Panc1 (cell line): Measurements from ENCODE around the gene PROP1. TPM values are rescaled to one million over a fixed set of nuclear protein-coding genes. Genes with fewer than 3 reads are reported as not detected.
"Not testable (repeated sequence)": the region's sequence is repeated elsewhere in the genome, so short reads cannot be mapped to it uniquely, and the experiment has no call there.

Experiments
- ATAC-seq: fragments of 200-7000 bp; cut with Tn5 transposase; 2 replicates; pipeline ENCODE4 v1.9.1; 2020; ENCODE audit warnings: mild to moderate bottlenecking, moderate library complexity
- BruUV-seq: library from RNA; stranded (reverse); fragments of 400-500 nt; replicated peaks from 2 replicates; lab custom pipeline; 2021; lab: Mats Ljungman, UMichigan
- CTCF ChIA-PET: fragments of 300-600 bp; sonication (Branson Sonifier 250); formaldehyde crosslinking; loops from one replicate; lab custom pipeline; 2022; ENCODE audit warnings: antibody characterized with exemption; lab: Charles Lee
- POLR2A ChIA-PET: fragments of 300-600 bp; sonication (Branson Sonifier 250); formaldehyde crosslinking; loops from one replicate; lab custom pipeline; 2022; ENCODE audit warnings: antibody characterized with exemption; lab: Charles Lee
- DNase-seq: peaks from one replicate; pipeline ENCODE4 v3.0.0-alpha.2; 2010; ENCODE audit warnings: low read depth, low spot score
- H3K27ac ChIP-seq: 2 replicates; pipeline ENCODE4 v1.5.1; 2011; ENCODE audit warnings: mild to moderate bottlenecking, low read length, inconsistent platforms
- H3K27me3 ChIP-seq: fragments of 200-500 bp; sonication (Bioruptor generic); 2 replicates; pipeline ENCODE4 v1.6.0; 2014; ENCODE audit warnings: low read length, inconsistent platforms; ENCODE audit not compliant: control insufficient read depth, insufficient read depth
- H3K36me3 ChIP-seq: fragments of 200-500 bp; sonication (Bioruptor generic); 2 replicates; pipeline ENCODE4 v1.5.1; 2014; ENCODE audit warnings: inconsistent platforms, mild to moderate bottlenecking, low read length, moderate library complexity; ENCODE audit not compliant: control insufficient read depth, insufficient read depth
- H3K4me1 ChIP-seq: 2 replicates; pipeline ENCODE4 v1.5.1; 2011; ENCODE audit warnings: inconsistent platforms, mild to moderate bottlenecking, low read length, moderate library complexity; ENCODE audit not compliant: control insufficient read depth, insufficient read depth
- H3K4me3 ChIP-seq, 2 experiments: 2 replicates each; pipeline ENCODE4 v1.5.1; 2011 to 2012; ENCODE audit warnings: low read depth in 2 of 2, low read length in 2 of 2, mild to moderate bottlenecking in 2 of 2, inconsistent platforms in 1 of 2, moderate library complexity in 1 of 2
- H3K9me3 ChIP-seq: fragments of 200-500 bp; sonication (Bioruptor generic); 2 replicates; pipeline ENCODE4 v1.5.1; 2014; ENCODE audit warnings: low read depth, mild to moderate bottlenecking, inconsistent platforms, low read length, moderate library complexity; ENCODE audit not compliant: control insufficient read depth, insufficient read depth
- POLR2AphosphoS5 ChIP-seq: IDR thresholded peaks from 2 replicates; pipeline ENCODE4 v1.6.1; 2012; ENCODE audit warnings: mild to moderate bottlenecking, low read depth, low read length, moderate library complexity
- SIN3A ChIP-seq: IDR thresholded peaks from 2 replicates; pipeline ENCODE4 v1.6.1; 2012; ENCODE audit warnings: low read depth, mild to moderate bottlenecking, low read length, moderate library complexity, borderline replicate concordance; ENCODE audit not compliant: insufficient read depth
- TCF7L2 ChIP-seq: IDR thresholded peaks from 2 replicates; pipeline ENCODE4 v1.6.1; 2011; ENCODE audit warnings: mild to moderate bottlenecking, low read depth, low read length, inconsistent platforms
- in situ Hi-C: cut with HindIII; loops from 2 replicates; pipeline ENCODE4 v1.10.0; 2016; ENCODE audit warnings: low sequenced_read_pairs, low pct_unique_long_range_greater_than_20kb
- intact Hi-C: fragments of 100-400 bp; cut with micrococcal nuclease; formaldehyde crosslinking; loops from one replicate; pipeline ENCODE4 v1.10.0; 2022; ENCODE audit not compliant: unreplicated experiment
- total RNA-seq: library from RNA; stranded (reverse); gene quantifications from one replicate; pipeline ENCODE4 v1.2.1, GENCODE V29; 2021; ENCODE audit not compliant: unreplicated experiment
- TF ChIP-seq, protein P1 (sequence below): fragments of 450-650 bp; IDR thresholded peaks from 2 replicates; pipeline ENCODE4 v1.5.1; 2017; ENCODE audit warnings: mild to moderate bottlenecking
- TF ChIP-seq, protein P2 (sequence below), 2 experiments: IDR thresholded peaks; 2 replicates each; pipeline ENCODE4 v1.6.1; 2011 to 2012; ENCODE audit warnings: low read depth in 2 of 2, control low read depth in 1 of 2, low read length in 1 of 2, mild to moderate bottlenecking in 1 of 2, moderate library complexity in 1 of 2; ENCODE audit not compliant: insufficient read depth in 1 of 2

Gene PROP1
- total RNA-seq, 1 experiment from 2014 or later = not detected

DNA sequence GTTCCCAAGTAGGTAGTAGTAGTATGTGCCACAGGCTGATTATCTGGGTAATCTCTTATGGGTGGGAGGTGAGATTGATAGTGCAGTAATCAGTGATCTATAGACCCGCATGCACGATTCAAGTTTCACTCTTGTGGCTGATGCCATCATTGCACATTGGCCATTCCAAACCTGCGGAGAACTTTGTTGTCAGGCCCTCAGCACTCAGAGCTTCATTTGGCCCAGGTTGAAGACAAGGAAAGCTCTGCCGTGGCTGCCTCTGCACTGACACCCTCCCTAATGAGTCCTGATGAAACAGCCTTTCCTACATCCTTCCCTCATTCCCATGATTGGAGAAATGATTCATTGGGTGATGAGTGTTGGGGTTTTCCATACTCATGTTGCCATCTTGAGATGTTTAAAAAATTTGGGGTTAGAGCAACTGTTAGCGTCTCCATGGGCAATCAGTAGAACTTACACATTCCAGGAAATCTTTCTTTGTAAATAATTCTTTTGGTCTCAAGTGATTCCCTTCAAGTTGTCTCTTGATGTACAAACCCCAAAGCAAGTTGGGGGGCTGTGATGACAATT, 22.9 kb downstream of the PROP1 start:
- in situ Hi-C loops = no loop called here
- no peak for TF ChIP-seq SIN3A
- TF ChIP-seq, protein P1, sequence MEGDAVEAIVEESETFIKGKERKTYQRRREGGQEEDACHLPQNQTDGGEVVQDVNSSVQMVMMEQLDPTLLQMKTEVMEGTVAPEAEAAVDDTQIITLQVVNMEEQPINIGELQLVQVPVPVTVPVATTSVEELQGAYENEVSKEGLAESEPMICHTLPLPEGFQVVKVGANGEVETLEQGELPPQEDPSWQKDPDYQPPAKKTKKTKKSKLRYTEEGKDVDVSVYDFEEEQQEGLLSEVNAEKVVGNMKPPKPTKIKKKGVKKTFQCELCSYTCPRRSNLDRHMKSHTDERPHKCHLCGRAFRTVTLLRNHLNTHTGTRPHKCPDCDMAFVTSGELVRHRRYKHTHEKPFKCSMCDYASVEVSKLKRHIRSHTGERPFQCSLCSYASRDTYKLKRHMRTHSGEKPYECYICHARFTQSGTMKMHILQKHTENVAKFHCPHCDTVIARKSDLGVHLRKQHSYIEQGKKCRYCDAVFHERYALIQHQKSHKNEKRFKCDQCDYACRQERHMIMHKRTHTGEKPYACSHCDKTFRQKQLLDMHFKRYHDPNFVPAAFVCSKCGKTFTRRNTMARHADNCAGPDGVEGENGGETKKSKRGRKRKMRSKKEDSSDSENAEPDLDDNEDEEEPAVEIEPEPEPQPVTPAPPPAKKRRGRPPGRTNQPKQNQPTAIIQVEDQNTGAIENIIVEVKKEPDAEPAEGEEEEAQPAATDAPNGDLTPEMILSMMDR = no peak
- TF ChIP-seq, protein P2, sequence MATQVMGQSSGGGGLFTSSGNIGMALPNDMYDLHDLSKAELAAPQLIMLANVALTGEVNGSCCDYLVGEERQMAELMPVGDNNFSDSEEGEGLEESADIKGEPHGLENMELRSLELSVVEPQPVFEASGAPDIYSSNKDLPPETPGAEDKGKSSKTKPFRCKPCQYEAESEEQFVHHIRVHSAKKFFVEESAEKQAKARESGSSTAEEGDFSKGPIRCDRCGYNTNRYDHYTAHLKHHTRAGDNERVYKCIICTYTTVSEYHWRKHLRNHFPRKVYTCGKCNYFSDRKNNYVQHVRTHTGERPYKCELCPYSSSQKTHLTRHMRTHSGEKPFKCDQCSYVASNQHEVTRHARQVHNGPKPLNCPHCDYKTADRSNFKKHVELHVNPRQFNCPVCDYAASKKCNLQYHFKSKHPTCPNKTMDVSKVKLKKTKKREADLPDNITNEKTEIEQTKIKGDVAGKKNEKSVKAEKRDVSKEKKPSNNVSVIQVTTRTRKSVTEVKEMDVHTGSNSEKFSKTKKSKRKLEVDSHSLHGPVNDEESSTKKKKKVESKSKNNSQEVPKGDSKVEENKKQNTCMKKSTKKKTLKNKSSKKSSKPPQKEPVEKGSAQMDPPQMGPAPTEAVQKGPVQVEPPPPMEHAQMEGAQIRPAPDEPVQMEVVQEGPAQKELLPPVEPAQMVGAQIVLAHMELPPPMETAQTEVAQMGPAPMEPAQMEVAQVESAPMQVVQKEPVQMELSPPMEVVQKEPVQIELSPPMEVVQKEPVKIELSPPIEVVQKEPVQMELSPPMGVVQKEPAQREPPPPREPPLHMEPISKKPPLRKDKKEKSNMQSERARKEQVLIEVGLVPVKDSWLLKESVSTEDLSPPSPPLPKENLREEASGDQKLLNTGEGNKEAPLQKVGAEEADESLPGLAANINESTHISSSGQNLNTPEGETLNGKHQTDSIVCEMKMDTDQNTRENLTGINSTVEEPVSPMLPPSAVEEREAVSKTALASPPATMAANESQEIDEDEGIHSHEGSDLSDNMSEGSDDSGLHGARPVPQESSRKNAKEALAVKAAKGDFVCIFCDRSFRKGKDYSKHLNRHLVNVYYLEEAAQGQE (IDR thresholded peaks at IDR 0.05; ENCODE audit: insufficient read depth in 1 of 2, low read depth in 2 of 2, low read length in 1 of 2) = no peak
- no peak for TF ChIP-seq POLR2AphosphoS5
- no peak for TF ChIP-seq TCF7L2
- intact Hi-C loops = no loop called here
- no peaks in the 10 kb centered on the region for H3K27me3 ChIP-seq
- H3K36me3 ChIP-seq = no peaks in the 10 kb centered on the region
- no peaks in the 10 kb centered on the region for H3K9me3 ChIP-seq
- no peak overlapping the region for H3K4me3 ChIP-seq
- no peaks in the 10 kb centered on the region for H3K4me1 ChIP-seq
- no peak for DNase-seq
- no peak for ATAC-seq
- BruUV-seq = no TSS peak
- POLR2A ChIA-PET = no interaction called here
- CTCF ChIA-PET = no interaction called here
- H3K27ac ChIP-seq = no peak overlapping the region

DNA sequence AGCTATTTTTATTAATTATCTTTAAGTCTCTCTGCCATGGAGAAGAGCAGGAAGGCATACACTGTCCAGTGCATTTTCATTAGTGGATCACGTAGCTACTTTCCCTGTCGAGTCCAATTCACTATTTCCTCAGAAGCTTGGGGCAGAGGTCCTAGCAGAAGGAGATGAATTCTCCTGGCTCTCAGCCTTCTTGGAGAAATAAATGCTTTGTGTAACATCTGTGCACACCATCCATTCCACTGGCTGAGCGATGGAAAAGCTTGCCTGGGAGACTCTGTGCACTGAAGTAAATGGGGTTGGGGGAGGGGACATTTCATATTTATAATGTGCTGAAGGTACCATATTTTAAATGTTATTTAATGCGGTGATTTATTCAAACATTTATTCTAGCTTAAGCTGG, 23.4 kb downstream of the PROP1 start:
- H3K4me1 ChIP-seq = no peaks in the 10 kb centered on the region
- no peaks in the 10 kb centered on the region for H3K36me3 ChIP-seq
- intact Hi-C loops = no loop called here
- DNase-seq = no peak
- BruUV-seq = no TSS peak
- no peak overlapping the region for H3K4me3 ChIP-seq
- ChIA-PET POLR2A (no interaction called here), CTCF (no interaction called here)
- TF ChIP-seq TCF7L2 (no peak), SIN3A (no peak), POLR2AphosphoS5 (no peak)
- TF ChIP-seq, protein P2 (IDR thresholded peaks at IDR 0.05; ENCODE audit: insufficient read depth in 1 of 2, low read depth in 2 of 2, low read length in 1 of 2) = no peak
- TF ChIP-seq, protein P1 = no peak
- no peaks in the 10 kb centered on the region for H3K27me3 ChIP-seq
- H3K27ac ChIP-seq = no peak overlapping the region
- in situ Hi-C loops = no loop called here
- H3K9me3 ChIP-seq = no peaks in the 10 kb centered on the region
- ATAC-seq = no peak

DNA sequence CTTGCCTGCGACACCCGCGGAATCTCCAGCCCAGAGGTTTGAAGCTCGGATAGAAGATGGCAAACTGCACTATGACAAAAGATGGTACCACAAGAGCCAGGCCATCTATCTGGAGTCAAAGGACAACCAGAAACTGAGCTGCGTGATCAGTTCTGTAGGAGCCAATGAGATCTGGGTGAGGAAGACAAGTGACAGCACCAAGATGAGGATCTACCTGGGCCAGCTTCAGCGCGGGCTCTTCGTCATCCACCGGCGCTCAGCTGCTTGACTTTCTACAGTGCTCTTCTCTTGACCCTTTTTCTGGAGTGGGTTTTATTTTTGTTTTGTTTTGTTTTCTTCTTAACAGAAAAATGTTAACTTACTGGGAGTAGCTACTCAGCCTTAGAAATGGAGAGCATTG, 24.0 kb downstream of the PROP1 start:
- H3K4me3 ChIP-seq, H3K27ac ChIP-seq, H3K9me3 ChIP-seq, intact Hi-C loops, H3K36me3 ChIP-seq, CTCF ChIA-PET, DNase-seq, ATAC-seq, BruUV-seq, H3K27me3 ChIP-seq, in situ Hi-C loops, H3K4me1 ChIP-seq, POLR2A ChIA-PET: not testable (repeated sequence)
